NOMO-1 treated with DMSO at 0.1 percent for 48 hours (cell line): ENCODE measurements around the gene PIMREG.
"Not testable (repeated sequence)": the region's sequence is repeated elsewhere in the genome, so short reads cannot be mapped to it uniquely, and the experiment has no call there.

Experiments
- DNase-seq: peaks from one replicate; lab custom pipeline; 2025; ENCODE audit not compliant: unreplicated experiment; lab: John Stamatoyannopoulos, UW

PIMREG gene

GRCh38 chr17:6476076-6476809, 32.0 kb downstream of the PIMREG start:
- no peak for DNase-seq

- DNase-seq = no peak
Measured at GRCh38 chr17:6476810-6477179, 32.5 kb downstream of the PIMREG start.

- DNase-seq = no peak
Measured at GRCh38 chr17:6477831-6478383, 33.7 kb downstream of the PIMREG start.

GRCh38 chr17:6478486-6478885, 34.2 kb downstream of the PIMREG start:
- no peak for DNase-seq

GRCh38 chr17:6479622-6480302, 35.5 kb downstream of the PIMREG start:
- no peak for DNase-seq

GRCh38 chr17:6480303-6480675, 36.0 kb downstream of the PIMREG start:
- DNase-seq = no peak

- no peak for DNase-seq
Measured at GRCh38 chr17:6482105-6482455, 37.8 kb downstream of the PIMREG start.

- not testable (repeated sequence) for DNase-seq
Measured at GRCh38 chr17:6482796-6483195, 38.5 kb downstream of the PIMREG start.

GRCh38 chr17:6483507-6483906, 39.3 kb downstream of the PIMREG start:
- no peak for DNase-seq

- DNase-seq = no peak
Measured at GRCh38 chr17:6485646-6486412, 41.6 kb downstream of the PIMREG start.

- DNase-seq = no peak
Measured at GRCh38 chr17:6487251-6488007, 43.2 kb downstream of the PIMREG start.

GRCh38 chr17:6488008-6488539, 43.8 kb downstream of the PIMREG start:
- no peak for DNase-seq

GRCh38 chr17:6489016-6489550, 44.8 kb downstream of the PIMREG start:
- DNase-seq = no peak

GRCh38 chr17:6491071-6491700, 46.9 kb downstream of the PIMREG start:
- DNase-seq = no peak

- no peak for DNase-seq
Measured at GRCh38 chr17:6492892-6493674, 48.8 kb downstream of the PIMREG start.

- no peak for DNase-seq
Measured at GRCh38 chr17:6494239-6494941, 50.1 kb downstream of the PIMREG start.

- no peak for DNase-seq
Measured at GRCh38 chr17:6495450-6496115, 51.3 kb downstream of the PIMREG start.

GRCh38 chr17:6496116-6496481, 51.8 kb downstream of the PIMREG start:
- DNase-seq = no peak
